ENCODE results near the gene IFITM2.
"Not testable (repeated sequence)": the region's sequence is repeated elsewhere in the genome, so short reads cannot be mapped to it uniquely, and the experiment has no call there.

Gene IFITM2

DNA sequence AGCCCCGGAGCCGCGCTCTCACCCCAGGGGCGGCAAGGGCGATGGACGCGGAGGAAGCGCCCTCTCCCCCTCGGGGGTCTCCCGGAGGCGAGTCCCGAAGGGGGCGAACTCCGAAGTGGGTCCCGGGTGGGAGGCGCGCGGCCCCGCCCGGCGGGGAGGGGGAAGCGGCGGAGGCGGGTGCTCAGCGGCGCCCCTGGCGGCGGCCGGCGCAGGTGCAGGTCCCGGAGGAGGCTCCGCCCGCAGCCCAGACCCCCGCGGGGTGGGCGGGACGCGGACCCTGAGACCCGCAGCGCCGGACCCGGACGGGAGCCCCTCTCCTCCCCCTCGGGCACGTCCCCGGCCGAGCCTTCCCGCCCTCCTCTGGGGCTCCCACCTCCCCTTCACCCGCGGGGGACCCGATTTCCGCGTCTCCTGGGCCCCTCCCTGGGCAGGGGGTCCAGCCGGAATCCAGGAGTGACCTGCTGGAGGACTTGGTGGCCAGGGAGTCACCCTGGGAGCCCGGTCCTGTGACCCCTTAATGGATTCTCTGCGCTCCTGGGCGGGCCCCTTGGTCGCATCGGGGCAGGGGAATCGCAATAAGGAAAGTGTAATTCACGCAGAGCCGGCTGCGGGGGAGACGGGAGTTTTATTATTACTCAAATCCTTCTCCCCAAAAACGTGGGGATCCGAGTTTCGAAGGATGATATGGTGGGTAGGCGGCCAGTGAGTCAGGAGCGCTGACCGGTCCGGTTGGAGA, 3.6 kb downstream of the IFITM2 start:
- not testable (repeated sequence) for DNase-seq

- DNase-seq = no peak
Measured at GRCh38 chr11:312092-312816, 4.6 kb downstream of the IFITM2 start.

DNA sequence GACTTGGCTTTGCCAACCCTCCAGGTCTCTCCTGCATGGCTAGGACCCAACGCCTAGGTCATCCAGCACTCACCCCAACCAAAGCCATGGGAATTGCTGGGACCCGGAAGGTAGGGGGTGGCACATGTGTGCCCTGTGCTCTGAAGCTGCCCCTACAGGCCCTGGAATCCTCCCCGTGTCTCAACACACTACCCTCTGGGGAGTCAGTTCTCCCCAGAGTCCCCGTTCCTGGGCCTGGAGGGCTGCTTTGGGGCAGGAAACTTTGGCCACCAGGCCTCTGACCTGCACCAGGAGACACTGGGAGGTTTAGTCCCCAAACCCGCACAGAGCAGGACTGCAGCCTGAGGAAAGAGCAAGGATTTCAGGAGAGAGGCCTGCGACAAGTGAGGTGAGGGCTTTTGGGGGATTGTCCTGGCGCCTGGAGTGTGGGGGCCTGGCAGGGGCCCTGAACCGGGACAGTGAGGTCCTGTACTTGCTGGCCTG, 5.7 kb downstream of the IFITM2 start:
- DNase-seq = no peak

DNA sequence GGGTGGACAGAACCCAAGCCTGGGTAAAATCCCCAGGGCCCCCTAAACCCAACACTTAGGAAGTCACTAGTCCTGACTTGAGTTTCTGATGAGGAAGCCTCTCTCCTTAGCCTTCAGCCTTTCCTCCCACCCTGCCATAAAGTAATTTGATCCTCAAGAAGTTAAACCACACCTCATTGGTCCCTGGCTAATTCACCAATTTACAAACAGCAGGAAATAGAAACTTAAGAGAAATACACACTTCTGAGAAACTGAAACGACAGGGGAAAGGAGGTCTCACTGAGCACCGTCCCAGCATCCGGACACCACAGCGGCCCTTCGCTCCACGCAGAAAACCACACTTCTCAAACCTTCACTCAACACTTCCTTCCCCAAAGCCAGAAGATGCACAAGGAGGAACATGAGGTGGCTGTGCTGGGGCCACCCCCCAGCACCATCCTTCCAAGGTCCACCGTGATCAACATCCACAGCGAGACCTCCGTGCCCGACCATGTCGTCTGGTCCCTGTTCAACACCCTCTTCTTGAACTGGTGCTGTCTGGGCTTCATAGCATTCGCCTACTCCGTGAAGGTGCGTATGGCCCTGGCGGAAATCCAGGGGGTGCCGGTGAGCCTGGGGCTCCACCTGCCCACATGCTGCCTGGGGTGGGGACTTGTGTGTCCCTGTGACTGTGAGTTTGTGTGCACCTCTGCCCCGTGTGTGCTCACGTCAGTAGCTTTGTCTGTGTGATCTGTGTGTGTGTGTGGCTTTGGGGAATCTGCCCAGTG, 6.4 kb downstream of the IFITM2 start, which contains the start of gene IFITM1:
Gene IFITM1, plus strand, starts transcription at position 254 of the 767 bp plus-strand sequence. Its CDS starts 131 bp downstream, at position 385.
- no peak for DNase-seq

GRCh38 chr11:314554-314875, 6.9 kb downstream of the IFITM2 start:
- DNase-seq = not testable (repeated sequence)

DNA sequence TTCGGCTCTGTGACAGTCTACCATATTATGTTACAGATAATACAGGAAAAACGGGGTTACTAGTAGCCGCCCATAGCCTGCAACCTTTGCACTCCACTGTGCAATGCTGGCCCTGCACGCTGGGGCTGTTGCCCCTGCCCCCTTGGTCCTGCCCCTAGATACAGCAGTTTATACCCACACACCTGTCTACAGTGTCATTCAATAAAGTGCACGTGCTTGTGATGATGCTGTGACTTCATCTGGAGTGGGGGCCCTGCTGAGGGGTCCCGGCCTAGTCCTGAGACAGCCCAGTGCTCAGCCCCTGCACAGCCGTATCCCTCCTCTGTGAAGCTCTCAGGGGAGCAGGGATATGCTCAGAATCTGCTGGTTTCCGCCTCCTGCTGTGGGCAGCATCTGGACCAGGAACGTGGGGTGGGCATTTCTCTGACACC, 7.5 kb downstream of the IFITM2 start:
- DNase-seq = no peak

- no peak for DNase-seq
Measured at GRCh38 chr11:315516-315994, 7.9 kb downstream of the IFITM2 start.

GRCh38 chr11:316031-316701, 8.6 kb downstream of the IFITM2 start:
- no peak for DNase-seq

- DNase-seq = no peak
Measured at GRCh38 chr11:316891-317301, 9.3 kb downstream of the IFITM2 start.

GRCh38 chr11:317668-318404, 10.2 kb downstream of the IFITM2 start:
- not testable (repeated sequence) for DNase-seq

- DNase-seq = not testable (repeated sequence)
Measured at GRCh38 chr11:318405-319120, 10.9 kb downstream of the IFITM2 start.

DNA sequence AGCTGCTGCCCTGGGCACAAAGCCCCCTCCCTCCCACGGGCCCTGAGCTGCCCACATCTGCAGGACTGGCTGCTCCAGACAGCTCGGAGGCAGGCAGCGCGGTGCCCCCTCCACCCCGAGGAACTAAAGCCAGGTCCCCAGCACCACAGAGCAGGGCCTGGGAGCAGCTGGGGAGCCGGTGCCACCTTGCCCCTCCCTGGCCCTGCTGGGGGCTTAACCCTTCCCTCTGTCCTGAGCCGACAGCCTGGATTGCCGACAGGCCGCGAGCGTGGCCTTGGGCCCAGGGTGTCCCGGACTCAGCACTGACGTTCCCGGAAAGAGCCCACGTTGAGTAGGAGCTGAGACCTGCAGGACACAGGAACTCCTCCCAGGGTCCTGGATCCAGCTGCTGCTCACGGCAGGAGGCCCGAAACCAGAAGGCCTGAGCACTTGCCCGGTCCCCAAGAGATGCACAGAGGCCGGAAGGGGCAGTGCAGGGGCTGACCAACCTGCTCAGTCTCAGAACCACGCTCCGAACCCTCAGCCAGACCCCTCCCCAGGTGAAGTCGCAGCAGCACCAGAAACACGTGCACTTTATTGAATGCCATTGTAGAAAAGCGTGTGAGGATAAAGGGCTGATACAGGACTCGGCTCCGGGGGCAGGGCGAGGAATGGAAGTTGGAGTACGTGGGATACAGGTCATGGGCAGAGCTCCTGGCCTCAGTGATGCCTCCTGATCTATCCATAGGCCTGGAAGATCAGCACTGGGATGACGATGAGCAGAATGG, 11.7 kb downstream of the IFITM2 start:
- DNase-seq = not testable (repeated sequence)

DNA sequence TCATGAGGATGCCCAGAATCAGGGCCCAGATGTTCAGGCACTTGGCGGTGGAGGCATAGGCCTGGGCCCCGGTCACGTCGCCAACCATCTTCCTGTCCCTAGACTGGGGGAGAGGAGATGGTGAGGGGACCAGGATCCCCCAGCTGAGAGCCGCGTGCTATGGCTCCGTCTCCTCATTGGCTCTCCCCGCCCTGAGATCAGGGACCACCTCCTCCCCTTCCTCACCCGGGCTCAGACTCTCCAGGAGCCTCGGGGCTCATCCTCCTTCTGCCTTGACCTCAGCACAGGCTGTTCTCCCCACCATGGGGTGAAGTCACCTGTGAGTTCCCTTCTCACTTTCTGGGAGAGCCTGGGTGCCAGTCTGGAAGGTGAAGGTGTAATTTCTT, 12.3 kb downstream of the IFITM2 start:
- DNase-seq = not testable (repeated sequence)

- no peak for DNase-seq
Measured at GRCh38 chr11:324156-324555, 16.5 kb downstream of the IFITM2 start.

DNA sequence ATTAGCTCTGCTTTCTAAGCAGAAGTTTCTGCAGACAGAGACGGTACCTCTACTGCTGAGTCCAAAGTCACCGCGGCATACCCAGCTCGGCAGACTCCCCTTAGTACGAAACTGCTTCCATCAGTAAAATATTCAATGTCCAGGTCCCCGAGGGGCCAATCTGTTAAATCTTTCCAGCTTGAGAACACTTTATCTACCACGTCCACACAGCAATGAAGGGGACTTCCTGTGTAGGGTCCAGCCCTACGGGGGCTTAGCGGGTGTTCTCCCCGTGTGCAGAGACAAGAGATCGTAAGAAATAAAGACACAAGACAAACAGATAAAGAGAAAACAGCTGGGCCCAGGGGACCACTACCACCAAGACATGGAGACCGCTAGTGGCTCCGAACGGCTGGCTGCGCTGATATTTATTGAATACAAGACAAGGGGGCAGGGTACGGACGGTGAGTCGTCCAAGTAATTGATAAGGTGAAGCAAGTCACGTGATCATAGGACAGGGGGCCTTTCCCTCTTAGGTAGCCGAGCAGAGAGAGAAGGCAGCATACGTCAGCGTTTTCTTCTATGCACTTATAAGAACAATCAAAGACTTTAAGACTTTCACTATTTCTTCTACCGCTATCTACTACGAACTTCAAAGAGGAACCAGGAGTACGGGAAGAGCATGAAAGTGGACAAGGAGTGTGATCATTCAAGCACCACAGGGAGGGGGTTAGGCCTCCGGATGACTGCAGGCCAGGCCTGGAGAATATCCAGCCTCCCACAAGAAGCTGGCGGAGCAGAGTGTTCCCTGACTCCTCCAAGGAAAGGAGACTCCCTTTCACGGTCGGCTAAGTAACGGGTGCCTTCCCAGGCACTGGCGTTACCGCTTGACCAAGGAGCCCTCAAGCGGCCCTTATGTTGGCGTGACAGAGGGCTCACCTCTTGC, 17.2 kb downstream of the IFITM2 start:
- not testable (repeated sequence) for DNase-seq

- no peak for DNase-seq
Measured at GRCh38 chr11:325796-326591, 18.4 kb downstream of the IFITM2 start.

- DNase-seq = no peak
Measured at GRCh38 chr11:326592-326841, 18.9 kb downstream of the IFITM2 start.

GRCh38 chr11:326842-327580, 19.4 kb downstream of the IFITM2 start:
- DNase-seq = no peak
